Left ventricle myocardium inferior (tissue), 1 donor: ENCODE data around the gene CHST8. TPM values are rescaled to one million over a fixed set of nuclear protein-coding genes. Genes with fewer than 3 reads are reported as not detected.

ENCODE experiments used
- DNase-seq: peaks from one replicate; pipeline ENCODE4 v3.0.0-alpha.2; 2020
- H3K27ac ChIP-seq: fragments of 200-600 bp; replicated peaks from 2 replicates; pipeline ENCODE4 v1.8.0; 2021
- H3K27me3 ChIP-seq: fragments of 200-600 bp; 2 replicates; pipeline ENCODE4 v1.8.0; 2021; ENCODE audit warnings: low read depth
- H3K36me3 ChIP-seq: fragments of 200-600 bp; 2 replicates; pipeline ENCODE4 v1.8.0; 2021
- H3K4me1 ChIP-seq: fragments of 200-600 bp; 2 replicates; pipeline ENCODE4 v1.8.0; 2021
- H3K4me3 ChIP-seq: fragments of 200-600 bp; 2 replicates; pipeline ENCODE4 v1.8.0; 2021; ENCODE audit warnings: mild to moderate bottlenecking, moderate library complexity
- H3K9me3 ChIP-seq: fragments of 200-600 bp; replicated peaks from 2 replicates; pipeline ENCODE4 v1.8.0; 2021
- intact Hi-C: fragments of 100-400 bp; cut with micrococcal nuclease; formaldehyde crosslinking; loops from one replicate; pipeline ENCODE4 v1.11.0; 2022
- total RNA-seq: library from RNA; stranded (reverse); fragmentation: NEBNext Ultra II Directional; extraction: Animal tissue kit (Norgen Biotek cat#: 25700); gene quantifications from one replicate; pipeline ENCODE4 v1.2.1, GENCODE V29; 2021
- TF ChIP-seq, protein P1 (sequence below): fragments of 200-600 bp; IDR thresholded peaks from 2 replicates; pipeline ENCODE4 v1.8.0; 2021; ENCODE audit warnings: antibody characterized with exemption, mild to moderate bottlenecking, borderline replicate concordance
- donor health status: DM: no; HTN: yes; CAD: no; lungs with severe emphysema.

The CHST8 gene
- total RNA-seq, 1 donor from 2014 or later: 0.14 TPM

DNA sequence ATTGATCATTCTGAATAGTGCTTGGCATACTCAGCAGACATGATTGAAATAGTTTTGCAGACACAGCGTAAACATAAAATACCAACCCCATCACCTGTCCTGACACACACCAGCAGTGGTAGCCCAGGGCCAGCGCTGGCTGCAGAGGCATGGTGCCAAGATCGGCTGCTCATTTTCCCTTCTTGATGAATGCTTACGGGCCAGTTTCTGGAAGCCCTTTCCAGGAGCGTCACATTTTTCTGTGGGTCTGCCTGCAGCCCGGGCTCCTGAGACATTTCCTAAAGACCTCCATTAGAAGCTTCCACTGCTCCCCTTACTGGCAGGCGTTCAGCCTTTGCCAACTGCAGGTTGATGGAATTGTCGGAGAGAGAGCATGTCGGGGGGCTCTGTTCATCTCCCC lies 48.6 kb downstream of the CHST8 start:
- peaks cover 55% of the 10 kb centered on the region for H3K27me3 ChIP-seq
- TF ChIP-seq, protein P1, sequence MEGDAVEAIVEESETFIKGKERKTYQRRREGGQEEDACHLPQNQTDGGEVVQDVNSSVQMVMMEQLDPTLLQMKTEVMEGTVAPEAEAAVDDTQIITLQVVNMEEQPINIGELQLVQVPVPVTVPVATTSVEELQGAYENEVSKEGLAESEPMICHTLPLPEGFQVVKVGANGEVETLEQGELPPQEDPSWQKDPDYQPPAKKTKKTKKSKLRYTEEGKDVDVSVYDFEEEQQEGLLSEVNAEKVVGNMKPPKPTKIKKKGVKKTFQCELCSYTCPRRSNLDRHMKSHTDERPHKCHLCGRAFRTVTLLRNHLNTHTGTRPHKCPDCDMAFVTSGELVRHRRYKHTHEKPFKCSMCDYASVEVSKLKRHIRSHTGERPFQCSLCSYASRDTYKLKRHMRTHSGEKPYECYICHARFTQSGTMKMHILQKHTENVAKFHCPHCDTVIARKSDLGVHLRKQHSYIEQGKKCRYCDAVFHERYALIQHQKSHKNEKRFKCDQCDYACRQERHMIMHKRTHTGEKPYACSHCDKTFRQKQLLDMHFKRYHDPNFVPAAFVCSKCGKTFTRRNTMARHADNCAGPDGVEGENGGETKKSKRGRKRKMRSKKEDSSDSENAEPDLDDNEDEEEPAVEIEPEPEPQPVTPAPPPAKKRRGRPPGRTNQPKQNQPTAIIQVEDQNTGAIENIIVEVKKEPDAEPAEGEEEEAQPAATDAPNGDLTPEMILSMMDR: no peak
- no peak for DNase-seq
- no peaks in the 10 kb centered on the region for H3K4me1 ChIP-seq
- no peak overlapping the region for H3K27ac ChIP-seq
- no peaks in the 10 kb centered on the region for H3K9me3 ChIP-seq
- no peak overlapping the region for H3K4me3 ChIP-seq
- intact Hi-C loops: no loop called here
- H3K36me3 ChIP-seq: no peaks in the 10 kb centered on the region

DNA sequence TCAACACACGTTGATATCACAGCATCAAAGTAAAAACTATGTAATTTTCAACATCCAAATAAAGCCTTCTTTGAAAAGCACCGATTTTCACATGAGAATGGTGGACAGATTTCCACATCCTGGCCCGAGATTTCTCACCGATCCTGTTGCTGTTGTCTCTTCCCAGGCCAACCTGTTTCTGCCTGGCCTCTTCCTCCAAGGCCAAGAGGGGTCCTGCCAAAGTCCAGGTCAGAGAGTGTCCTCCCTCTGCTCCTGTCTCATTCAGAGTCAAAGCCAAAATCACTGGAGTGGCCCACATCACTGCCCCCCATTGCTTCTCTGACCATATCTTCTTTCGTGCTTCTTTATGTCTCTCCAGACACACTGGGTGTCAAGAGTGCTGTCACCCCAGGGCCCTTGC lies 49.5 kb downstream of the CHST8 start:
- Histone ChIP-seq H3K27ac (no peak overlapping the region), H3K27me3 (peaks cover 63% of the 10 kb centered on the region), H3K4me3 (no peak overlapping the region), H3K4me1 (no peaks in the 10 kb centered on the region), H3K9me3 (no peaks in the 10 kb centered on the region), H3K36me3 (no peaks in the 10 kb centered on the region)
- TF ChIP-seq, protein P1: no peak
- no peak for DNase-seq
- intact Hi-C loops: no loop called here

DNA sequence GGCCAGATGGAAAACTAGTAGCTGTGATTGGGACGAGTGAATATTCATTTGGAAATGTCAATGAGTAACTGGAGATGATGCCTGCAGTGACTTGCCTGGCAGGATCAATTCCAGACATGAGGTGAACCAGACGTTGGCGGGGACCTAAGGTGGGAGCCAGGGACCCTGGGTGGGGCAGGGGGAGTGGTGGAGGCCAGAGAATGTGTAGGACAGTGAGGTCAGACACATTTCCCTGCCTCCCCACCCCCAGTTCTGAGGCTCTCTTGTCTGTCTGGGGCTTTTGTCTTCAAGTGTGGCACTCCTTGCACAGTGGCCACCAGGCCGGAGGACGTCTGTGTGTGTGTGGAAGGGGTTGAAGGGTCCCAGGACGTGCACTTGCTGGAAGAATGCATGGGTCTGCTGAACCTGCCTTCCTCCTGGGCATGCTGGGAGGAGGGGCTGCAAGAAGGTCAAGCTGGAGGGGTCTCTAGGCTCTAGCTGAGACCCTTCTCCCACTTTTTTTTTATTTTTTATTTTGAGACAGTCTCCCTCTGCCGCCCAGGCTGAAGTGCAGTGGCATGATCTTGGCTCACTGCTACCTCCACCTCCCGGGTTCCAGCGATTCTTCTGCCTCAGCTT lies 51.6 kb downstream of the CHST8 start:
- Histone ChIP-seq H3K36me3 (no peaks in the 10 kb centered on the region), H3K27ac (no peak overlapping the region), H3K4me1 (no peaks in the 10 kb centered on the region), H3K27me3 (peaks cover 74% of the 10 kb centered on the region), H3K9me3 (no peaks in the 10 kb centered on the region), H3K4me3 (no peak overlapping the region)
- intact Hi-C loops: no loop called here
- no peak for DNase-seq
- TF ChIP-seq, protein P1: no peak

DNA sequence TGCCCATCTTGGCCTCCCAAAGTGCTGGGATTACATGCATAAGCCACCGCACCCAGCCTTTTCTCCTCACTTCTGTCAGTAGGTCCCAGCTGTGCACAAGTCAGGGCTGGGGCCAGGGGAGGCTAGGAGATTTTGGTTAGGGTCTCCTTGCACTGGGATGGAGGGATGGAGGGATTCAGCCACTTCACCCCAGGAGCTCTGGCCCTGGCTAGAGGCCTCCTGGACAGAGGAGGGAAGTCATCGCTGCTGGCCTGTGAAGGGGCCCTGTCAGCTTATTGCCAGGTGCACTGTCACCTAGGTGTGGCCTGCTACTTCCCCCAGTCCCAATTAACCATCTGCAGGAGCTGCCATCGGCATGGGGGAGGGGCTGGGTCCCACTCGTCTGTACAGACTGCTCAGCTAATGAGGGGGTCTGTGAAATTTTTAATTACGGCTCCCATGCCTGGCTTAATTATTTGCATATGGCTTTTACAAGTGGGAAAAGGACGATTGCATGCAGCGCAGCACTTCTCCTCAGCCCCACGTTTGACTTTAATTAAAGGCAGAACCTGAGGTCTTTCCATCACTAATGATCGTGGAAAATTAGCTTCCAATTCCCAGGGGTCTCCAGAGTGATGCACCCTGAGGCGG lies 52.4 kb downstream of the CHST8 start:
- H3K27ac ChIP-seq: no peak overlapping the region
- H3K4me3 ChIP-seq: no peak overlapping the region
- TF ChIP-seq, protein P1: no peak
- no peak for DNase-seq
- H3K36me3 ChIP-seq: no peaks in the 10 kb centered on the region
- intact Hi-C loops: no loop called here
- peaks cover 74% of the 10 kb centered on the region for H3K27me3 ChIP-seq
- no peaks in the 10 kb centered on the region for H3K9me3 ChIP-seq
- H3K4me1 ChIP-seq: no peaks in the 10 kb centered on the region

DNA sequence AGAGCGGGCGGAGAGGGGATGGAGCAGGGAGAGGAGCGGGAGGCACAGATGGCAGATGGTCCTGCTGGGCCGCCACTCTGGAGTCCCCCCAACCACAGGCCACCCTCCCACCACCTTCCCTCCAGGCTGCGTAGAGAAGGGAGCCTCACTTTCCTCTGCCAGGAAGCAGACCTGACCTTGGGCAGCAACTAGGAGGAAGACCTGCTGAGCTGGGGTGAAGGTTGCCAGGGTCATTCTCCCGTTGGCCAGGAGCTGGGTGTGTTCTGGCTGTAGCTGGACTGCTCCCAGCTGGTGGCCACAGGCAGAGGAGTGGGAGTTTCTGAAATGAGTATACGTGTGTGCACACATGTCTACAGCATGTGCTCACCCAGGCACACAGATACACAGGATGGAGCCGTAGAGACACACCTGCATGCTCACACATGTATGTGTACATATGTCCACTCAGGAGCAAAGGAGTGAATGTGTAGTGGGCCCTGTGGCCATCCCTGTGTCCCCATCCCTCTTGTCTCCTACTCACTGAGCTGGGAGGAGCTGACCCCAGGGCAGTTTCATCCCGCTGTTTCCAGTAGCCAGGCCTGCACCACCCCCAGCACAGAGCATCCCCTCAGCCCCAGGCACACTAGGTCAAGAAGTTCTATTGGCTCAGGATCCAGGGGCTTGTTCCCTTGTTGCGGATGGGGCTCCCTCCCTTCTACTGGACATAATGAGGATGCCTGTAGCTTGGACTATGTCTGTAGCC lies 53.0 kb downstream of the CHST8 start:
- Histone ChIP-seq H3K27me3 (peaks cover 80% of the 10 kb centered on the region), H3K4me3 (no peak overlapping the region), H3K9me3 (no peaks in the 10 kb centered on the region), H3K36me3 (no peaks in the 10 kb centered on the region), H3K27ac (no peak overlapping the region), H3K4me1 (no peaks in the 10 kb centered on the region)
- TF ChIP-seq, protein P1: no peak
- intact Hi-C loops: no loop called here
- DNase-seq: no peak
